OCI-LY3 (cell line): ENCODE results near the gene SNCA.

ENCODE experiments used
- H2AFZ ChIP-seq: fragments of 200-600, 300-600 bp; shearing (Covaris generic); 2 replicates; pipeline ENCODE4 v1.6.0; 2014; ENCODE audit warnings: antibody characterized with exemption, low read depth, low read length
- H3K27ac ChIP-seq: fragments of 200-600, 300-600 bp; sonication (generic); 2 replicates; pipeline ENCODE4 v1.5.1; 2014; ENCODE audit warnings: mild to moderate bottlenecking, low read length, moderate library complexity, mixed read lengths
- H3K27me3 ChIP-seq: fragments of 200-600, 300-600 bp; sonication (generic); 2 replicates; pipeline ENCODE4 v1.6.1; 2014; ENCODE audit warnings: low read depth, low read length, mixed read lengths
- H3K36me3 ChIP-seq: fragments of 200-600, 300-600 bp; sonication (generic); replicated peaks from 2 replicates; pipeline ENCODE3; 2014; ENCODE audit warnings: low read depth, low read length, mixed read lengths
- H3K4me1 ChIP-seq: fragments of 300-600, 200-600 bp; sonication (generic); 2 replicates; pipeline ENCODE4 v1.6.1; 2014; ENCODE audit warnings: low read length, mixed read lengths
- H3K4me2 ChIP-seq: fragments of 200-600, 300-600 bp; sonication (generic); 2 replicates; pipeline ENCODE4 v1.6.1; 2014; ENCODE audit warnings: low read length, mixed read lengths
- H3K4me3 ChIP-seq: fragments of 300-600, 200-600 bp; sonication (generic); 2 replicates; pipeline ENCODE4 v1.5.1; 2014; ENCODE audit warnings: antibody characterized with exemption, mild to moderate bottlenecking, low read length, moderate library complexity
- H3K79me2 ChIP-seq: fragments of 300-600, 200-600 bp; shearing (Covaris generic); 2 replicates; pipeline ENCODE4 v1.6.1; 2014; ENCODE audit warnings: mild to moderate bottlenecking, low read length, mixed read lengths
- H3K9ac ChIP-seq: fragments of 300-600, 200-600 bp; shearing (Covaris generic); 2 replicates; pipeline ENCODE4 v1.6.0; 2014; ENCODE audit warnings: mild to moderate bottlenecking, low read length, moderate library complexity
- H3K9me3 ChIP-seq: fragments of 200-600, 300-600 bp; shearing (Covaris generic); 2 replicates; pipeline ENCODE4 v1.6.1; 2014; ENCODE audit warnings: low read length, mixed read lengths; ENCODE audit not compliant: insufficient read depth
- H4K20me1 ChIP-seq: fragments of 200-600, 300-600 bp; sonication (generic); 2 replicates; pipeline ENCODE4 v1.6.1; 2016; ENCODE audit warnings: low read length, mixed read lengths; ENCODE audit not compliant: insufficient read depth
- EZH2phosphoT487 ChIP-seq: fragments of 200-600 bp; shearing (Covaris generic); IDR thresholded peaks from 2 replicates; pipeline ENCODE4 v1.6.1; 2018; ENCODE audit warnings: antibody characterized with exemption, mixed run types, low read depth
- TF ChIP-seq, protein P1 (sequence below): fragments of 200-600, 300-600 bp; sonication (generic); IDR thresholded peaks from 2 replicates; pipeline ENCODE4 v1.5.1; 2014; ENCODE audit warnings: antibody characterized with exemption, low read length, low read depth

The SNCA gene

DNA sequence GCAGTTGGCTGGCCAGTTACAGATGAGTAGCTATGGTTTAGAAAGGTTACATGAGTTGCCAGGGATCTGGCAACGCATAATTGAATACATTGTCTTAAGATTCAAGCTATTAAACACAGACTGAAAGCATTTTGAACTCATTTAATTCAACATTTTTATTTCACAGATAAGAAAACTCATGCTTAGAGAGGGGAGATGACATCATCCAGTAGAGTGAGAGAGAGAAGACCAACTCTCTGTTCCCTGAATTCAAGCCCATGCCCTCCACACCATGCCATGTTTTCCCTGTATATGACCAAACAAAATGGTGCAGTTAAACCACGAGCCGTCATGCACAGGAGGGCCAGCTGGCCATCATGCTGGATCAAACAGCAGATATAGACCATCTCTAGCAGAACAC lies 22.6 kb downstream of the SNCA start:
- no peak overlapping the region for H3K27ac ChIP-seq
- H3K9ac ChIP-seq: no peak overlapping the region
- TF ChIP-seq, protein P1, sequence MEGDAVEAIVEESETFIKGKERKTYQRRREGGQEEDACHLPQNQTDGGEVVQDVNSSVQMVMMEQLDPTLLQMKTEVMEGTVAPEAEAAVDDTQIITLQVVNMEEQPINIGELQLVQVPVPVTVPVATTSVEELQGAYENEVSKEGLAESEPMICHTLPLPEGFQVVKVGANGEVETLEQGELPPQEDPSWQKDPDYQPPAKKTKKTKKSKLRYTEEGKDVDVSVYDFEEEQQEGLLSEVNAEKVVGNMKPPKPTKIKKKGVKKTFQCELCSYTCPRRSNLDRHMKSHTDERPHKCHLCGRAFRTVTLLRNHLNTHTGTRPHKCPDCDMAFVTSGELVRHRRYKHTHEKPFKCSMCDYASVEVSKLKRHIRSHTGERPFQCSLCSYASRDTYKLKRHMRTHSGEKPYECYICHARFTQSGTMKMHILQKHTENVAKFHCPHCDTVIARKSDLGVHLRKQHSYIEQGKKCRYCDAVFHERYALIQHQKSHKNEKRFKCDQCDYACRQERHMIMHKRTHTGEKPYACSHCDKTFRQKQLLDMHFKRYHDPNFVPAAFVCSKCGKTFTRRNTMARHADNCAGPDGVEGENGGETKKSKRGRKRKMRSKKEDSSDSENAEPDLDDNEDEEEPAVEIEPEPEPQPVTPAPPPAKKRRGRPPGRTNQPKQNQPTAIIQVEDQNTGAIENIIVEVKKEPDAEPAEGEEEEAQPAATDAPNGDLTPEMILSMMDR: no peak
- no peak for TF ChIP-seq EZH2phosphoT487
- H3K4me2 ChIP-seq: no peak overlapping the region
- H3K36me3 ChIP-seq: no peaks in the 10 kb centered on the region
- no peak overlapping the region for H3K4me3 ChIP-seq
- no peaks in the 10 kb centered on the region for H4K20me1 ChIP-seq
- H2AFZ ChIP-seq: no peak overlapping the region
- H3K79me2 ChIP-seq: no peaks in the 10 kb centered on the region
- no peaks in the 10 kb centered on the region for H3K9me3 ChIP-seq
- H3K27me3 ChIP-seq: no peaks in the 10 kb centered on the region
- no peaks in the 10 kb centered on the region for H3K4me1 ChIP-seq

DNA sequence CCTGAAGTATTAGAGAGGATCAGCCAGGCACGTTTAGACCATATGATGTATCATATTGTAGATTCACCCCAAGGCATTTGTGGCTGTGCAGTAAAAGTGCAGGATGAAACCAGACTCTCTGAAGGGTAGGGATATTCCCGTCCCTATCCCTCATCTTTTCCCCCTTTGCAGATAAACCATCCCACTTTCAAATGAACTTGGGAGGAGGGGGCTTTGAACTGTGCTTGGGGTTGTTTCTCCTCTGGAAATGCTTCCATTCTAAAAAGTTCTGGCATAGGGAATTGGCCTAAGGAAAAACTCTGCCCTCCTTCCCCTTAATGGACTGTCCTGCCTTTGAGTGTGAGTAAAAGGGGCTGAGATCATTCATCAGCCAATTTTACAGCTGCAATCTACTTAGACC lies 23.8 kb downstream of the SNCA start:
- Histone ChIP-seq H3K27me3 (no peaks in the 10 kb centered on the region), H3K36me3 (no peaks in the 10 kb centered on the region), H3K79me2 (no peaks in the 10 kb centered on the region), H3K9me3 (no peaks in the 10 kb centered on the region), H3K4me2 (no peak overlapping the region), H4K20me1 (no peaks in the 10 kb centered on the region), H3K9ac (no peak overlapping the region), H3K27ac (no peak overlapping the region), H3K4me1 (no peaks in the 10 kb centered on the region), H2AFZ (no peak overlapping the region), H3K4me3 (no peak overlapping the region)
- TF ChIP-seq, protein P1: no peak
- no peak for TF ChIP-seq EZH2phosphoT487

DNA sequence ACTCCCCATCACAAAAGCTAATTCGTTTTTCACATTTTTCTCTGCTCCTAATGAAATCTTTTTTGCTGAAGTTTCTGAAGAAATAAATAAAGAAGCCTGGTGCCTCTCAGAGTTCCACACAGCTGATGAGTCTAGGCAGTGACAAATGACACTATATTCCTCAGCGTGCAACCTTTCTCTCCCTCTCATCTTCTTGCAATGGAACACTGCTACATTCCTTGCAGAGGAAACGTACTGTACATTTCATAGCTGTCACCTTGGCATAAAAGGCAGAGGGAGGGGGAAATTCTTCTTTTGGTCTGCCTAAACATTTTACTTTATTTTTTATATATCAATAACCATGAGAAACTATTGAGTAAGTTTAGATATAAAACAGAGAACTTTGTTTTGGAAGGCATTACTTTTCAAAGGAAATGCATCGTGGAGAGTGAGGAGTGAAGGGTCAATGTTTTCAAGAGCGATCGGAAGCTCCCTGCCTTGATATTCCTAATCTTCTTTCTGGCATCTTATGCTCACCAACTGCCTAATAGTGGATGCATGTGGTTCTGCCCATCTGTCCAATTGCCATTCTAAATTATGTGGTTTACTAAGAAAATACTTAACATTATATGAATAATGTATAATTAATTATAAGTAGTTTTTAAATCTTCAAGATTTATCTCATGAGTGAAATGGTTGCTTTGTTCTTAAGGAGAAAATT lies 29.4 kb downstream of the SNCA start:
- Histone ChIP-seq H3K27me3 (no peaks in the 10 kb centered on the region), H3K9ac (no peak overlapping the region), H2AFZ (no peak overlapping the region), H3K4me2 (no peak overlapping the region), H4K20me1 (no peaks in the 10 kb centered on the region), H3K79me2 (no peaks in the 10 kb centered on the region), H3K9me3 (no peaks in the 10 kb centered on the region), H3K4me1 (no peaks in the 10 kb centered on the region), H3K4me3 (no peak overlapping the region), H3K27ac (no peak overlapping the region), H3K36me3 (no peaks in the 10 kb centered on the region)
- TF ChIP-seq EZH2phosphoT487: no peak
- TF ChIP-seq, protein P1: no peak

DNA sequence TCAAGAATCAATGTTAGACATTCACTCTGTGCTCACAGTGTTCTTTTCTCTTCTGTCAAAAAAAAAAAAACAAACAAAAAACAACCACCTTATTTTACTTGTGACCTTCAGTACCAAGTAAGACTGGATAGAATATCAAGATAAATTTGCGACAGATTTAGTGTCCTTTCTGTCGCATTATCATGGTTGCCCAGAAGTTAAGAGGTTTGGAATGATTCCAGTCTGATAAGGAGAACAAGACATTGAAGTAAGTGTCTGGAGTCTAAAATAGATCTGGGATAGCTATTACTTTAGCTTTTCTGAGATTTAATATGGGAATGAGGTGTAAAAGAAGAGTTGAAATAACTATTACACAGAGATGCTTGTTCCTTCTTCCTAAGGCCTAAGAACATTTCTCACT lies 31.7 kb downstream of the SNCA start:
- Histone ChIP-seq H3K27me3 (no peaks in the 10 kb centered on the region), H3K4me3 (no peak overlapping the region), H3K36me3 (no peaks in the 10 kb centered on the region), H3K27ac (no peak overlapping the region), H3K9ac (no peak overlapping the region), H3K4me2 (no peak overlapping the region), H3K79me2 (no peaks in the 10 kb centered on the region), H4K20me1 (no peaks in the 10 kb centered on the region), H3K4me1 (no peaks in the 10 kb centered on the region), H3K9me3 (no peaks in the 10 kb centered on the region), H2AFZ (no peak overlapping the region)
- no peak for TF ChIP-seq EZH2phosphoT487
- TF ChIP-seq, protein P1: no peak
